Prostate gland (tissue), 2 donors: ENCODE data around the gene MGRN1. TPM values are rescaled to one million over a fixed set of nuclear protein-coding genes. Genes with fewer than 3 reads are reported as not detected.

ENCODE experiments used
- DNase-seq: peaks from one replicate; pipeline ENCODE4 v3.0.0-alpha.2; 2019; ENCODE audit warnings: low spot score
- H3K27ac ChIP-seq, 2 donors: fragments of 200-600 bp; sonication (generic); 2 replicates each; pipeline ENCODE4 v1.5.1; 2017 to 2019
- H3K27me3 ChIP-seq: fragments of 200-600 bp; sonication (generic); replicated peaks from 2 replicates; pipeline ENCODE4 v1.5.1; 2019; ENCODE audit not compliant: insufficient read depth
- H3K36me3 ChIP-seq, 2 donors: fragments of 200-600 bp; sonication (generic); 1 replicate in 1 of 2; 2 replicates in 1 of 2; pipeline versions ENCODE4 v1.5.1 to v1.8.1; 2017 to 2019
- H3K4me1 ChIP-seq: fragments of 200-600 bp; sonication (generic); replicated peaks from 2 replicates; pipeline ENCODE4 v1.5.1; 2019
- H3K4me3 ChIP-seq, 2 donors: fragments of 200-600 bp; sonication (generic); 2 replicates each; pipeline ENCODE4 v1.5.1; 2017 to 2019
- H3K9me3 ChIP-seq: fragments of 200-600 bp; sonication (generic); 2 replicates; pipeline ENCODE4 v1.5.1; 2017
- CTCF ChIP-seq, 4 experiments: fragments of 200-600 bp in 2 of 4; fragments of 450-650 bp in 2 of 4; sonication (generic) in 2 of 4; IDR thresholded peaks; 1 replicate in 3 of 4; 2 replicates in 1 of 4; pipeline ENCODE4 v1.5.1; 2016 to 2019; ENCODE audit warnings: antibody characterized with exemption in 4 of 4, mild to moderate bottlenecking in 2 of 4, moderate library complexity in 2 of 4
- POLR2A ChIP-seq: fragments of 450-650 bp; IDR thresholded peaks from one replicate; pipeline ENCODE4 v1.6.1; 2016; ENCODE audit warnings: antibody characterized with exemption, mild to moderate bottlenecking
- POLR2AphosphoS5 ChIP-seq: sonication (generic); formaldehyde crosslinking; IDR thresholded peaks from one replicate; pipeline ENCODE4 v1.6.1; 2017; ENCODE audit warnings: antibody characterized with exemption
- WGBS: methylation state at CpG from one replicate; pipeline ENCODE4 v1.1.5; 2018; 5-methylcytosine and 5-hydroxymethylcytosine counted together
- intact Hi-C: fragments of 100-400 bp; cut with DNase I; formaldehyde crosslinking; loops from one replicate; pipeline ENCODE4 v1.14.2; 2022
- total RNA-seq, 2 donors: library from RNA; depleted of rRNA; stranded (reverse); fragments of >200 nt; gene quantifications; one replicate each; pipeline ENCODE4 v1.1.0, GENCODE V29; 2016

Gene MGRN1
- total RNA-seq, 2 donors from 2014 or later, result 59.6 to 101 TPM

- H3K36me3 ChIP-seq, result peaks cover 0 to 13% of the 10 kb centered on the region in 2 donors
- 93% methylated on average over 10 of the region's 10 CpGs for WGBS
- H3K27me3 ChIP-seq, result no peaks in the 10 kb centered on the region
- H3K27ac ChIP-seq, result no peak overlapping the region
- peaks cover 3% of the 10 kb centered on the region for H3K4me1 ChIP-seq
- intact Hi-C loops, result no loop called here
- no peaks in the 10 kb centered on the region for H3K9me3 ChIP-seq
- TF ChIP-seq CTCF (IDR thresholded peaks at IDR 0.05) (no peak), POLR2AphosphoS5 (no peak), POLR2A (no peak)
- no peak for DNase-seq
- no peak overlapping the region for H3K4me3 ChIP-seq
Measured at GRCh38 chr16:4668313-4668960, 43.8 kb downstream of the MGRN1 start.

GRCh38 chr16:4673387-4674046 is 48.9 kb downstream of the MGRN1 start:
- TF ChIP-seq POLR2A (no peak), CTCF (IDR thresholded peaks at IDR 0.05) (no peak), POLR2AphosphoS5 (no peak)

GRCh38 chr16:4674926-4675530 is 50.4 kb downstream of the MGRN1 start:
- H3K27me3 ChIP-seq, result no peaks in the 10 kb centered on the region
- TF ChIP-seq POLR2A (no peak), POLR2AphosphoS5 (no peak), CTCF (IDR thresholded peaks at IDR 0.05) (no peak)
- intact Hi-C loops, result no loop called here
- H3K4me3 ChIP-seq, result no peak overlapping the region
- H3K36me3 ChIP-seq, result peaks cover 0 to 3% of the 10 kb centered on the region in 2 donors
- no peak overlapping the region for H3K27ac ChIP-seq
- no peak for DNase-seq
- H3K9me3 ChIP-seq, result no peaks in the 10 kb centered on the region
- H3K4me1 ChIP-seq, result peaks cover 10% of the 10 kb centered on the region
- 97% methylated on average over 9 of the region's 9 CpGs for WGBS

More at GRCh38 chr16:4673387-4674046, 48.9 kb downstream of the MGRN1 start:
- DNase-seq, result no peak
- Histone ChIP-seq H3K9me3 (no peaks in the 10 kb centered on the region), H3K4me3 (no peak overlapping the region), H3K27me3 (no peaks in the 10 kb centered on the region), H3K36me3 (peaks cover 0 to 3% of the 10 kb centered on the region in 2 donors), H3K27ac (no peak overlapping the region), H3K4me1 (peaks cover 3% of the 10 kb centered on the region)
- 89% methylated on average over 33 of the region's 33 CpGs for WGBS
- intact Hi-C loops, result no loop called here

GRCh38 chr16:4675864-4676786 is 51.5 kb downstream of the MGRN1 start:
- WGBS, result 81% methylated on average over 23 of the region's 23 CpGs
- no peak overlapping the region for H3K27ac ChIP-seq

More at GRCh38 chr16:4675864-4676786, 51.5 kb downstream of the MGRN1 start:
- no peak for DNase-seq
- Histone ChIP-seq H3K36me3 (peaks cover 0 to 3% of the 10 kb centered on the region in 2 donors), H3K27me3 (no peaks in the 10 kb centered on the region), H3K4me1 (peaks cover 14% of the 10 kb centered on the region), H3K4me3 (no peak overlapping the region), H3K9me3 (no peaks in the 10 kb centered on the region)
- intact Hi-C loops, result no loop called here
- no peak for TF ChIP-seq POLR2A
- no peak for TF ChIP-seq POLR2AphosphoS5
- TF ChIP-seq CTCF (IDR thresholded peaks at IDR 0.05), result no peak
